ENCODE measurements around the gene TIA1.

GRCh38 chr2:70233926-70234325 is 14.5 kb downstream of the TIA1 start:
- TF ChIP-seq CTCF (IDR thresholded peaks at IDR 0.05; ENCODE audit: poor library complexity) = no peak
- TF ChIP-seq EZH2 (IDR thresholded peaks at IDR 0.05; ENCODE audit: borderline replicate concordance) = no peak
- no peak for TF ChIP-seq EZH2phosphoT487 (IDR thresholded peaks at IDR 0.05; ENCODE audit: low read depth, severe bottlenecking, unreplicated experiment)

Data from hepatocyte (in vitro differentiated cells).